Tibial nerve (tissue), 4 donors: Measurements from ENCODE around the gene ERMP1. TPM values are rescaled to one million over a fixed set of nuclear protein-coding genes. Genes with fewer than 3 reads are reported as not detected.
"Not testable (repeated sequence)": the region's sequence is repeated elsewhere in the genome, so short reads cannot be mapped to it uniquely, and the experiment has no call there.

ENCODE experiments used
- DNase-seq, 2 donors: peaks; one replicate each; pipeline ENCODE4 v3.0.0-alpha.2; 2019; ENCODE audit warnings: low spot score in 2 of 2
- H3K27ac ChIP-seq, 4 donors: fragments of 200-600 bp; sonication (generic) in 3 of 4; one replicate each; pipeline ENCODE4 v1.5.1; 2017 to 2019; ENCODE audit warnings: mild to moderate bottlenecking in 1 of 4
- H3K27me3 ChIP-seq, 2 donors: fragments of 200-600 bp; sonication (generic) in 1 of 2; one replicate each; pipeline versions ENCODE4 v1.5.1 to v1.6.0; 2017 to 2019
- H3K36me3 ChIP-seq, 3 donors: fragments of 200-600 bp; sonication (generic); one replicate each; pipeline ENCODE4 v1.5.1; 2018 to 2019
- H3K4me1 ChIP-seq, 4 donors: fragments of 200-600 bp; sonication (generic) in 3 of 4; one replicate each; pipeline ENCODE4 v1.5.1; 2017 to 2019
- H3K4me3 ChIP-seq, 4 donors: fragments of 200-600 bp; sonication (generic) in 3 of 4; one replicate each; pipeline ENCODE4 v1.5.1; 2017 to 2019; ENCODE audit warnings: mild to moderate bottlenecking in 1 of 4, moderate library complexity in 1 of 4
- H3K9me3 ChIP-seq, 4 donors: fragments of 200-600 bp; sonication (generic) in 3 of 4; one replicate each; pipeline ENCODE4 v1.5.1; 2017 to 2019
- CTCF ChIP-seq, 5 experiments: fragments of 200-600 bp in 3 of 5; fragments of 450-650 bp in 2 of 5; sonication (generic) in 3 of 5; IDR thresholded peaks; one replicate each; pipeline ENCODE4 v1.5.1; 2016 to 2019; ENCODE audit warnings: antibody characterized with exemption in 5 of 5, mild to moderate bottlenecking in 3 of 5, moderate library complexity in 2 of 5
- EP300 ChIP-seq, 2 donors: sonication (generic); formaldehyde crosslinking; IDR thresholded peaks; one replicate each; pipeline ENCODE4 v1.6.1; 2017; ENCODE audit warnings: antibody characterized with exemption in 2 of 2, mild to moderate bottlenecking in 1 of 2
- POLR2A ChIP-seq, 2 donors: fragments of 450-650 bp; IDR thresholded peaks; one replicate each; pipeline ENCODE4 v1.6.1; 2017; ENCODE audit warnings: antibody characterized with exemption in 2 of 2, mild to moderate bottlenecking in 2 of 2, moderate library complexity in 2 of 2
- WGBS, 2 donors: methylation state at CpG; one replicate each; pipeline ENCODE4 v1.1.5; 2018; 5-methylcytosine and 5-hydroxymethylcytosine counted together
- total RNA-seq, 4 donors: library from RNA; depleted of rRNA; stranded (reverse); fragments of >200 nt; gene quantifications; one replicate each; pipeline ENCODE4 v1.1.0, GENCODE V29; 2016

Gene ERMP1, protein sequence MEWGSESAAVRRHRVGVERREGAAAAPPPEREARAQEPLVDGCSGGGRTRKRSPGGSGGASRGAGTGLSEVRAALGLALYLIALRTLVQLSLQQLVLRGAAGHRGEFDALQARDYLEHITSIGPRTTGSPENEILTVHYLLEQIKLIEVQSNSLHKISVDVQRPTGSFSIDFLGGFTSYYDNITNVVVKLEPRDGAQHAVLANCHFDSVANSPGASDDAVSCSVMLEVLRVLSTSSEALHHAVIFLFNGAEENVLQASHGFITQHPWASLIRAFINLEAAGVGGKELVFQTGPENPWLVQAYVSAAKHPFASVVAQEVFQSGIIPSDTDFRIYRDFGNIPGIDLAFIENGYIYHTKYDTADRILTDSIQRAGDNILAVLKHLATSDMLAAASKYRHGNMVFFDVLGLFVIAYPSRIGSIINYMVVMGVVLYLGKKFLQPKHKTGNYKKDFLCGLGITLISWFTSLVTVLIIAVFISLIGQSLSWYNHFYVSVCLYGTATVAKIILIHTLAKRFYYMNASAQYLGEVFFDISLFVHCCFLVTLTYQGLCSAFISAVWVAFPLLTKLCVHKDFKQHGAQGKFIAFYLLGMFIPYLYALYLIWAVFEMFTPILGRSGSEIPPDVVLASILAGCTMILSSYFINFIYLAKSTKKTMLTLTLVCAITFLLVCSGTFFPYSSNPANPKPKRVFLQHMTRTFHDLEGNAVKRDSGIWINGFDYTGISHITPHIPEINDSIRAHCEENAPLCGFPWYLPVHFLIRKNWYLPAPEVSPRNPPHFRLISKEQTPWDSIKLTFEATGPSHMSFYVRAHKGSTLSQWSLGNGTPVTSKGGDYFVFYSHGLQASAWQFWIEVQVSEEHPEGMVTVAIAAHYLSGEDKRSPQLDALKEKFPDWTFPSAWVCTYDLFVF
- total RNA-seq: 10 to 100 TPM; 11.1 to 17.5 (median 13.6) TPM

DNA sequence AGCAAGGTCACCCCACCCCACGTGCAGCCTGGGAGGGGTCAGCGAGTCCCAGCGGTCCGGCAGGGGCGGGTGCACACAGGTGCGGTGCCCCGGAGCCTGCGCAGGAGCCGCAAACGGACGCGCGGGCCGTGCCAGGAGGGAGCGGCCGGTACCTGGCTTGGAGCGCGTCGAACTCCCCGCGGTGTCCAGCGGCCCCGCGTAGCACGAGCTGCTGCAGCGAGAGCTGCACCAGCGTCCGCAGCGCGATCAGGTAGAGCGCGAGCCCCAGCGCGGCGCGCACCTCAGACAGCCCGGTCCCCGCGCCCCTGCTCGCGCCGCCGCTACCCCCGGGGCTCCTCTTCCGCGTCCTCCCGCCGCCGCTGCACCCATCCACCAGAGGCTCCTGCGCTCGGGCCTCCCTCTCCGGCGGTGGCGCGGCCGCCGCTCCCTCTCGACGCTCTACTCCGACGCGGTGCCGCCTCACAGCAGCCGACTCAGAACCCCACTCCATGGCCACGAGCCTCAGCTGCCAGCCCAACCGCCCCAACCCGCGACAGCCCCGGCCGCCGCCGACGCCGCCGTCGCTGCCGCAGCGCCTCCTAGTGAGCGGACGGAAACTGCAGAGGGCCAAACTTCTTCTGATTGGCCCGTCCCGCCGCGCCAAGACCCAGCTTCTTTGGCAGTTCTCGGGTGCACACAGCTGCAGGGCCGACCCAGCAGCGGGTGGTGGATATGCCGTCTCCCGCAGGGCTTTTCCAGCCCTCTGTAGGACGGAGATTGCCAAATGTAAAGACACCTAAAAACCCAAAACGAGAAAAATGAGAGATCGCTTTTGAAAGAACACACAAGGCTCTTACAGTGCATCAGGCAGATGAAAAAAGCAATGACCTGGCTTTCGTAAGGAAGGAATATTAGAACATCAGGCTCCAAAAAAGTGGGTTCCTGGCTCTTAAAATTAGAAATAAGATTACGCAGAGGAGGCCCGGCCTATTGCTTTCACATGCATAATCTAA lies at the start of gene ERMP1:
Gene ERMP1, minus strand, starts transcription at position 580 of the 992 bp plus-strand sequence. Its CDS starts 90 bp downstream, at position 490.
- TF ChIP-seq EP300 (IDR thresholded peaks at IDR 0.05): peak in 1 of 2 donors; percentile 80
- peak; percentile 90 to 95 (median 92) for TF ChIP-seq CTCF (IDR thresholded peaks at IDR 0.05)
- peak in 1 of 2 donors; percentile 51 for TF ChIP-seq POLR2A (IDR thresholded peaks at IDR 0.05)
- Histone ChIP-seq H3K27me3 (no peaks in the 10 kb centered on the region), H3K4me1 (peaks cover 0 to 25% (median 21%) of the 10 kb centered on the region in 4 donors), H3K4me3 (peak within 1 kb of the TSS; percentile 64 to 86 (median 70)), H3K27ac (peak within 1 kb of the TSS; percentile 9 to 86 (median 76)), H3K9me3 (no peaks in the 10 kb centered on the region), H3K36me3 (peaks cover 0 to 5% (median 0%) of the 10 kb centered on the region in 3 donors)
- peak; percentile 80 to 87 for DNase-seq
- WGBS, 2 donors: 1% methylated on average over 33 to 48 of the region's 95 CpGs

DNA sequence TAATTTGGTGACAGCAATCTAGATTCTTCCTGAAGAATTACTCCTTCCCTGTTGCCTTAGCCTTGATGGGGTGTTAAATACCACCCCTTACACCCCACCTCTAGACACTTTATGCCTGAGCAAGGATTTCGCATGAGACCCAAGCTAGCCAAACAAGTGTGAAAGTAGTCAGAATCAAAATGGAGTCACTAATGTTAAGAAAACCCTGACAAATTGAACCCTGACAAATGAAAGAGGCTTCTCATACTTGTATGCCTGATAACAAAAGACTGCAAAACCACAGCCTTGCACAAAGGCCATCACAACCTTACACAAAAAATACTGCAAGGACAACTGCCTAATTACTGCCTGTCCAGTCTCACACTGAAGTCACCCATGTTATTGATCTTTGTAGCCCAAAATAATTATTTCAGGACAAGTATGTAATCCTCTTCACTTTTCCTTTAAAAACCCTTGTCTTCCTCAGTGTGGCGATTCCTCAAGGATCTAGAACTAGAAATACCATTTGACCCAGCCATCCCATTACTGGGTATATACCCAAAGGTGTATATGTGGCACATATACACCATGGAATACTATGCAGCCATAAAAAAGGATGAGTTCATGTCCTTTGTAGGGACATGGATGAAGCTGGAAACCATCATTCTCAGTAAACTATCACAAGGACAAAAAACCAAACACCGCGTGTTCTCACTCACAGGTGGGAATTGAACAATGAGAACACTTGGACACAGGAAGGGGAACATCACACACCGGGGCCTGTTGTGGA lies 49.5 kb upstream of the ERMP1 start:
- WGBS, 2 donors: 94 to 99% methylated on average over 5 of the region's 5 CpGs
- H3K4me1 ChIP-seq, H3K4me3 ChIP-seq, H3K9me3 ChIP-seq, H3K27ac ChIP-seq, H3K27me3 ChIP-seq, DNase-seq, H3K36me3 ChIP-seq: not testable (repeated sequence)

- Histone ChIP-seq H3K4me1 (no peaks in the 10 kb centered on the region), H3K27me3 (no peaks in the 10 kb centered on the region), H3K9me3 (no peaks in the 10 kb centered on the region), H3K36me3 (peaks cover 0 to 25% (median 0%) of the 10 kb centered on the region in 3 donors), H3K4me3 (no peak overlapping the region), H3K27ac (no peak overlapping the region)
- DNase-seq: no peak
- no peak for TF ChIP-seq EP300 (IDR thresholded peaks at IDR 0.05)
- TF ChIP-seq POLR2A (IDR thresholded peaks at IDR 0.05): no peak
- no peak for TF ChIP-seq CTCF (IDR thresholded peaks at IDR 0.05)
- WGBS, 2 donors: 71 to 80% methylated on average over 10 of the region's 10 CpGs
These were observed 46.7 kb upstream of the ERMP1 start for GRCh38 chr9:5879419-5880181.

DNA sequence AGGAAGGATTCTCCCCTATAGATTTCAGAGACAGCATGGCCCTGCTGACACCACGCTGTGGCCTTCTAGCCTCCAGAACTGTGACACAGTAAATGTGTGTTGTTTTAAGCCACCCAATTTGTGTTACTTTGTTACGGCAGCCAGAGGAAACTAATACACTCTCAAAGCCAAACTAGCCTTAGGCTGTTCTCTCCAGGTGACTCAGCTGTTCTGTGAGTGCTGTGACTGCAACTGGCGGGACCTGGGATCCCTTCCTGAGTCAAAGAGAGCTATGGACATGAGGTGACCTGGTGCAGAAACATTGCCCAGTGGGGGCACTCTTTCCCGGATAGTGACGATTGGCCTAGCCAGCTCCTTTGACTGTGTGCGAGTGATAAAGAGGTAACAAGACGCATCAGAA lies 43.8 kb upstream of the ERMP1 start:
- TF ChIP-seq EP300 (IDR thresholded peaks at IDR 0.05): no peak
- no peak for TF ChIP-seq POLR2A (IDR thresholded peaks at IDR 0.05)
- TF ChIP-seq CTCF (IDR thresholded peaks at IDR 0.05): no peak

More for the DNA sequence above, 43.8 kb upstream of the ERMP1 start:
- Histone ChIP-seq H3K4me1 (no peaks in the 10 kb centered on the region), H3K36me3 (peaks cover 0 to 31% (median 0%) of the 10 kb centered on the region in 3 donors), H3K9me3 (no peaks in the 10 kb centered on the region), H3K4me3 (no peak overlapping the region), H3K27me3 (no peaks in the 10 kb centered on the region), H3K27ac (no peak overlapping the region)
- no peak for DNase-seq
- 89 to 92% methylated on average over 7 of the region's 7 CpGs for WGBS, 2 donors
